ENCODE data around the gene MCF2L. TPM values are rescaled to one million over a fixed set of nuclear protein-coding genes. Genes with fewer than 3 reads are reported as not detected.

MCF2L gene
- total RNA-seq, 1 donor from 2014 or later: 40.4 TPM

- Histone ChIP-seq H3K4me2 (no peak overlapping the region), H3K79me2 (ENCODE audit: low read depth) (no peaks in the 10 kb centered on the region), H3F3A (ENCODE audit: low read depth) (peaks cover 2% of the 10 kb centered on the region), H2AFZ (replicated peaks) (no peak overlapping the region), H3K27ac (no peak overlapping the region), H3K4me1 (no peaks in the 10 kb centered on the region), H3K9ac (no peak overlapping the region), H3K36me3 (no peaks in the 10 kb centered on the region), H3K27me3 (no peaks in the 10 kb centered on the region), H3K9me3 (ENCODE audit: low read depth) (no peaks in the 10 kb centered on the region), H4K20me1 (ENCODE audit: low read depth) (peaks cover 13% of the 10 kb centered on the region), H3K4me3 (no peak overlapping the region)
- Mint-ChIP-seq H3K27me3 (ENCODE audit: insufficient read depth, low read depth) (no peaks in the 10 kb centered on the region), H3K4me1 (peaks cover 7% of the 10 kb centered on the region), H3K9me3 (peaks cover 12% of the 10 kb centered on the region), H3K4me3 (no peak overlapping the region), H3K27ac (no peak overlapping the region), H3K36me3 (peaks cover 16% of the 10 kb centered on the region)
- no peak for DNase-seq (ENCODE audit: low spot score)
- TF ChIP-seq EZH2phosphoT487 (IDR thresholded peaks at IDR 0.05) (no peak), CTCF (IDR thresholded peaks at IDR 0.05) (no peak), EZH2 (IDR thresholded peaks at IDR 0.05) (no peak)
Observed at GRCh38 chr13:112926003-112926402, 43.0 kb upstream of the MCF2L start.

GRCh38 chr13:112926993-112927392 is 42.0 kb upstream of the MCF2L start:
- peaks cover 12% of the 10 kb centered on the region for H3K9me3 Mint-ChIP-seq
- Histone ChIP-seq H4K20me1 (ENCODE audit: low read depth) (peaks cover 22% of the 10 kb centered on the region), H3K27me3 (no peaks in the 10 kb centered on the region), H3K79me2 (ENCODE audit: low read depth) (no peaks in the 10 kb centered on the region), H3K4me2 (no peak overlapping the region), H3F3A (ENCODE audit: low read depth) (peaks cover 6% of the 10 kb centered on the region), H3K9me3 (ENCODE audit: low read depth) (no peaks in the 10 kb centered on the region), H3K36me3 (no peaks in the 10 kb centered on the region), H3K4me1 (peaks cover 3% of the 10 kb centered on the region), H2AFZ (replicated peaks) (no peak overlapping the region), H3K4me3 (no peak overlapping the region), H3K27ac (no peak overlapping the region), H3K9ac (no peak overlapping the region)
- no peak for TF ChIP-seq EZH2 (IDR thresholded peaks at IDR 0.05)
- TF ChIP-seq EZH2phosphoT487 (IDR thresholded peaks at IDR 0.05): no peak
- TF ChIP-seq CTCF (IDR thresholded peaks at IDR 0.05): no peak
- no peak for DNase-seq (ENCODE audit: low spot score)
- H3K4me1 Mint-ChIP-seq: peaks cover 12% of the 10 kb centered on the region
- H3K27me3 Mint-ChIP-seq (ENCODE audit: insufficient read depth, low read depth): no peaks in the 10 kb centered on the region
- no peak overlapping the region for H3K4me3 Mint-ChIP-seq
- H3K27ac Mint-ChIP-seq: no peak overlapping the region
- peaks cover 13% of the 10 kb centered on the region for H3K36me3 Mint-ChIP-seq

GRCh38 chr13:112928020-112928971 is 40.7 kb upstream of the MCF2L start:
- H3K9ac ChIP-seq: no peak overlapping the region
- H3K27ac ChIP-seq: no peak overlapping the region
- H3K9me3 ChIP-seq (ENCODE audit: low read depth): no peaks in the 10 kb centered on the region
- peaks cover 23% of the 10 kb centered on the region for H4K20me1 ChIP-seq (ENCODE audit: low read depth)
- no peaks in the 10 kb centered on the region for H3K27me3 Mint-ChIP-seq (ENCODE audit: insufficient read depth, low read depth)
- H3K27ac Mint-ChIP-seq: no peak overlapping the region
- H2AFZ ChIP-seq (replicated peaks): no peak overlapping the region
- H3K27me3 ChIP-seq: no peaks in the 10 kb centered on the region
- no peak for DNase-seq (ENCODE audit: low spot score)
- no peak overlapping the region for H3K4me3 ChIP-seq
- H3K4me3 Mint-ChIP-seq: no peak overlapping the region
- H3K36me3 Mint-ChIP-seq: peaks cover 13% of the 10 kb centered on the region
- no peak for TF ChIP-seq CTCF (IDR thresholded peaks at IDR 0.05)
- no peak for TF ChIP-seq EZH2phosphoT487 (IDR thresholded peaks at IDR 0.05)
- no peak for TF ChIP-seq EZH2 (IDR thresholded peaks at IDR 0.05)
- H3K4me1 Mint-ChIP-seq: peaks cover 12% of the 10 kb centered on the region
- H3K9me3 Mint-ChIP-seq: peaks cover 12% of the 10 kb centered on the region
- H3K36me3 ChIP-seq: no peaks in the 10 kb centered on the region
- peaks cover 3% of the 10 kb centered on the region for H3K4me1 ChIP-seq
- H3K4me2 ChIP-seq: no peak overlapping the region
- no peaks in the 10 kb centered on the region for H3K79me2 ChIP-seq (ENCODE audit: low read depth)
- H3F3A ChIP-seq (ENCODE audit: low read depth): peaks cover 6% of the 10 kb centered on the region
